ENCODE results near the gene ARHGEF19. TPM values are rescaled to one million over a fixed set of nuclear protein-coding genes. Genes with fewer than 3 reads are reported as not detected.
A peak's percentile ranks its signal among the peaks of the same experiment; 100 is the strongest.

Gene ARHGEF19
- total RNA-seq, 1 donor from 2014 or later, result 151 TPM

GRCh38 chr1:16256478-16256877 lies 44.0 kb upstream of the ARHGEF19 start:
- H3K27ac Mint-ChIP-seq, result no peak overlapping the region
- no peak overlapping the region for H3K4me3 Mint-ChIP-seq (ENCODE audit: low read depth)
- H3K36me3 Mint-ChIP-seq (ENCODE audit: insufficient read depth), result peaks cover 16% of the 10 kb centered on the region
- no peaks in the 10 kb centered on the region for H3K9me3 Mint-ChIP-seq (ENCODE audit: low read depth)
- no peak for DNase-seq (ENCODE audit: low spot score, unreplicated experiment)
- peaks cover 19% of the 10 kb centered on the region for H3K4me1 Mint-ChIP-seq (ENCODE audit: low read depth)
- H3K27me3 Mint-ChIP-seq, result no peaks in the 10 kb centered on the region
- TF ChIP-seq CTCF (IDR thresholded peaks at IDR 0.05; ENCODE audit: unreplicated experiment), result no peak

DNA sequence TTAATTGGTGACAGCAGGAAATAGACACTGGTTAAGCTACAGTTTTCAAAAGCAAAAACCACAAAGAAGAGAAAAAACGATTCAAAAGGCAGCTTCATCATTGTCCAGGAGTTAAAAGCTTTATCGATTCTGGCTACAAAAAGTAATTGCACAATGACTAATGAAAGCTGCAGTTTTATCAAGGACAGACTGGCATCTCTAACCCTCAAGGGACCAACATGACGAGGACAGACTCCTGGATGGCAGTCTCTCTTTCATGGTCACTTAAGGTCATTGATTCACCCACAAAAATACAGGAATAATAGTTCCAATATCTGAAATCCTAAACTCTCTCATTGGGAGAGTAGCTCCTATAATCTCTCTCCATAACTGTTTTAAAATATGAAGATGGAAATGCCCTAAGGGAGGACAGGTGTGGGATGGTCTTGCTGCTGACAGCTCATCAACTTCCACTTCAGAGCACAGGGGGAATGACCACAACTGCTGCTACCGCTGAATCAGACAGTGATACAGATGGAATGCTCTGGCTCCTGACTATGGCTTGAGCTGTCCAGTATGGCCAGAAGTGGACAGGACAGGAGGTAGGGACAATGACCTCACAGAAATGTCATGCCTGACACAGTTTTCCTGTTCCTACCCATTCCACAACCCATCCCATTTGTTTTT lies 41.9 kb upstream of the ARHGEF19 start:
- Mint-ChIP-seq H3K27me3 (no peaks in the 10 kb centered on the region), H3K4me1 (ENCODE audit: low read depth) (peaks cover 25% of the 10 kb centered on the region), H3K27ac (peak overlapping the region; percentile 73), H3K4me3 (ENCODE audit: low read depth) (no peak overlapping the region), H3K36me3 (ENCODE audit: insufficient read depth) (peaks cover 19% of the 10 kb centered on the region), H3K9me3 (ENCODE audit: low read depth) (no peaks in the 10 kb centered on the region)
- no peak for DNase-seq (ENCODE audit: low spot score, unreplicated experiment)
- TF ChIP-seq CTCF (IDR thresholded peaks at IDR 0.05; ENCODE audit: unreplicated experiment), result no peak

DNA sequence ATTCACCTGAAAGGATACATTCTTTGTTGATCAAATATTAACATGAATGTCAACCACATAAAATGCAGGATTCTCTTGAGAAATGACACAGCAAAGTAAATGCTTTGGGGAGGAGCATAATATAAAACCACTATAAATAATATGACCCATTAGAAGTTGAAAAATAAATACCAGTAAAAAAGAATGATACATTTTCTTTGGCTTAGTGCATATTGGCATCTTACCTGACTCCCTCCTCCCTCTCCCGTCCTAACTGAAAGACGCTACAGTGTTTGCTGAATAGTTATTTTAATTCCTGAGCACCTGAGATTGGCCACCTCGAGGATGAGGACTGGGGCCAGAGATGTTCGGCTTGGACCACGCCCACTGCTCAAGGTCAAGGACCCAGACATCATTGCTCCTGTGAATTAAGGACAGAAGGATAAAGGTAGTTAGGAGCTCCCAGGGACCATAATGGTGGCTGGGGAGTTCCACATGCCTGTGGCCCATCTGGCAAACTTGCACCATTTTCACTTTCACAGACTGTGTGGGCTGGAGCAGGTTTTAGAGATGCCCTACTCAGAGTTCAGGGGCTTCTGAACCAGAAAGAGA lies 41.0 kb upstream of the ARHGEF19 start:
- Mint-ChIP-seq H3K27me3 (no peaks in the 10 kb centered on the region), H3K9me3 (ENCODE audit: low read depth) (no peaks in the 10 kb centered on the region), H3K4me1 (ENCODE audit: low read depth) (peaks cover 27% of the 10 kb centered on the region), H3K4me3 (ENCODE audit: low read depth) (no peak overlapping the region), H3K36me3 (ENCODE audit: insufficient read depth) (peaks cover 19% of the 10 kb centered on the region), H3K27ac (peak overlapping the region; percentile 64)
- no peak for DNase-seq (ENCODE audit: low spot score, unreplicated experiment)
- TF ChIP-seq CTCF (IDR thresholded peaks at IDR 0.05; ENCODE audit: unreplicated experiment), result no peak

GRCh38 chr1:16252912-16253311 lies 40.5 kb upstream of the ARHGEF19 start:
- H3K9me3 Mint-ChIP-seq (ENCODE audit: low read depth), result no peaks in the 10 kb centered on the region
- peak overlapping the region; percentile 64 for H3K27ac Mint-ChIP-seq
- H3K36me3 Mint-ChIP-seq (ENCODE audit: insufficient read depth), result peaks cover 19% of the 10 kb centered on the region
- H3K4me3 Mint-ChIP-seq (ENCODE audit: low read depth), result no peak overlapping the region
- TF ChIP-seq CTCF (IDR thresholded peaks at IDR 0.05; ENCODE audit: unreplicated experiment), result no peak
- DNase-seq (ENCODE audit: low spot score, unreplicated experiment), result no peak
- H3K27me3 Mint-ChIP-seq, result no peaks in the 10 kb centered on the region
- peaks cover 27% of the 10 kb centered on the region for H3K4me1 Mint-ChIP-seq (ENCODE audit: low read depth)

DNA sequence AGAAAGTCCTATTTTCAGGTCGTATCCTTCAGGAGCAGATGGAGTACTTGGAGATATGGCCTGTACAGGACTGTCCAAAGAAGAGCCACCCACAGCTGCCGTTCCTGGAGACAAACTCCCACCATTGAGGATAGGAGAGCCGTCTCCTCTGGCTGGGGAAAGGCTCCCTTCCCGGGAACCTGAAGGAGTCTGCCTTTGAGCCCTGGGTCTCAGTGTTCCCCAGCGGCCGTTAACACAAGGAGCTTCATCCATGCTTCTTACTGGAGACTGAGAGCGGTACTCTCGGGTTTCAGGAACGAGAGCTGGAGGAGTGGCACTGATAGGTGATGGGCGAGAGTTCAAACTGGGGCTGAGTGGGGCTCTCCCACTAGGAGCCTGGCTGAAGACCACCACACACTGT lies 38.9 kb upstream of the ARHGEF19 start:
- Mint-ChIP-seq H3K9me3 (ENCODE audit: low read depth) (no peaks in the 10 kb centered on the region), H3K27ac (peak overlapping the region; percentile 36), H3K27me3 (no peaks in the 10 kb centered on the region), H3K4me3 (ENCODE audit: low read depth) (no peak overlapping the region), H3K4me1 (ENCODE audit: low read depth) (peaks cover 29% of the 10 kb centered on the region), H3K36me3 (ENCODE audit: insufficient read depth) (peaks cover 22% of the 10 kb centered on the region)
- TF ChIP-seq CTCF (IDR thresholded peaks at IDR 0.05; ENCODE audit: unreplicated experiment), result no peak
- no peak for DNase-seq (ENCODE audit: low spot score, unreplicated experiment)
